ENCODE data around the gene RIMKLB.
"Not testable (repeated sequence)": the region's sequence is repeated elsewhere in the genome, so short reads cannot be mapped to it uniquely, and the experiment has no call there.

The RIMKLB gene

DNA sequence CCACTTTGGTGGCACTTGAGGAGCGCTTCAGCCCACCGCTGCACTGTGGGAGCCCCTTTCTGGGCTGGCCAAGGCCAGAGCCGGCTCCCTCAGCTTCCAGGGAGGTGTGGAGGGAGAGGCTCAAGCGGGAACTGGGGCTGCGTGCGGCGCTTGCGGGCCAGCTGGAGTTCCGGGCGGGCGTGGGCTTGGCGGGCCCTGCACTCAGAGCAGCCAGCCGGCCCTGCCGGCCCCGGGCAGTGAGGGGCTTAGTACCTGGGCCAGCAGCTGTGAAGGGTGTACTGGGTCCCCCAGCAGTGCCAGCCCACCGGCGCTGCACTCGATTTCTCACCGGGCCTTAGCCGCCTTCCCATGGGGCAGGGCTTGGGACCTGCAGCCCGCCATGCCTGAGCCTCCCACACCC lies 96.8 kb downstream of the RIMKLB start:
- H3K36me3 ChIP-seq (ENCODE audit: control insufficient read depth, insufficient read depth, low read length) = peaks cover 44% of the 10 kb centered on the region
- H3K27me3 ChIP-seq (ENCODE audit: control insufficient read depth, insufficient read depth, low read length) = not testable (repeated sequence)

DNA sequence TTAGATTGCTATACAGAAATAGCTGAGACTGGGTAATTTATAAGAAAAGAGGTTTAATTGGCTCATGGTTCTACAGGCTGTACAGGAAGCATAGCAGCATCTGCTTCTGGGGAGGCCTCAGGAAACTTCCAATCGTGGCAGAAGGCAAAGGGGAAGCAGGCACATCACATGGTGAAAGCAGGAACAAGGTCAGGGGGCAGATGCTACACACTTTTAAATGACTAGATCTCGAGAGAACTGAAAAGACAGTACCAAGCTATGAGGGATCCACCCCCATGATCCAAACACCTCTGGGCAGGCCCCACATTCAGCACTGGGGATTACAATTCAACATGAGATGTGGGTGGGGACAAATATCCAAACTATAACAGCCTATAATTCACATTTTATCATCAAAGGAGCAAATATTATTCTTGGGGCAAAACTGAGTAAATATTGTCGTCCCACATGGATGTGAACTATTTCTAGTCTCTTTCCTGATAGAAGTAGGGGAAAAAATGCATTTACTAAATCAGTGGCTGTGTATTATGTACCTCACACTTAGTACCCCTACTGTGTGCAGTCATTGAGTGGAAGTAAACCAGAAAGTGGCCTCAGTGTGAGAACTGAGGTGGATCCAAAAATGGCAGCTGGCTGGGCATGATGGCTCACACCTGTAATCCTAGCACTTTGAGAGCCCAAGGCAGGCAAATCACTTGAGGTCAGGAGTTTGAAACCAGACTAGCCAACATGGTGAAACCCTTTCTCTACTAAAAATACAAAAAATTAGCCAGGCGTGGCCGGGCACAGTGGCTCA lies 99.2 kb downstream of the RIMKLB start:
- Histone ChIP-seq H3K4me3 (ENCODE audit: low read depth, low read length) (no peak overlapping the region), H3K9ac (ENCODE audit: low read length) (no peak overlapping the region), H3K27me3 (ENCODE audit: control insufficient read depth, insufficient read depth, low read length) (no peaks in the 10 kb centered on the region), H3K27ac (ENCODE audit: low read depth, low read length) (peak overlapping the region; percentile 84; the same call in 1 of the 2 replicates), H3K36me3 (ENCODE audit: control insufficient read depth, insufficient read depth, low read length) (peaks cover 30% of the 10 kb centered on the region), H3K4me1 (ENCODE audit: control insufficient read depth, insufficient read depth, low read length) (no peaks in the 10 kb centered on the region), H3K9me3 (ENCODE audit: control insufficient read depth, insufficient read depth, low read depth, low read length) (peaks cover 17% of the 10 kb centered on the region)

More for the DNA sequence above, 96.8 kb downstream of the RIMKLB start:
- peaks cover 14% of the 10 kb centered on the region for H3K9me3 ChIP-seq (ENCODE audit: control insufficient read depth, insufficient read depth, low read depth, low read length)
- not testable (repeated sequence) for H3K27ac ChIP-seq (ENCODE audit: low read depth, low read length); H3K4me3 ChIP-seq (ENCODE audit: low read depth, low read length); H3K4me1 ChIP-seq (ENCODE audit: control insufficient read depth, insufficient read depth, low read length); H3K9ac ChIP-seq (ENCODE audit: low read length)

DNA sequence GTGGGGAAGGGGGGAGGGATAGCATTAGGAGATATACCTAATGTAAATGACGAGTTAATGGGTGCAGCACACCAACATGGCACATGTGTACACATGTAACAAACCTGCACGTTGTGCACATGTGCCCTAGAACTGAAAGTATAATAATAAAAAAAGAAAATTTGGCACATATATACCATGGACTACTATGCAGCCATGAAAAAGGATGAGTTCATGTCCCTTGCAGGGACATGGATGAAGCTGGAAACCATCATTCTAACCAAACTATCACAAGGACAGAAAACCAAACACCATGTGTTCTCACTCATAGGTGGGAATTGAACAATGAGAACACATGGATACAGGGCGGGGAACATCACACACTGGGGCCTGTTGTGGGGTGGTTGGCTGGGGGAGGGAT lies 103.4 kb downstream of the RIMKLB start:
- not testable (repeated sequence) for H3K9ac ChIP-seq (ENCODE audit: low read length); H3K4me3 ChIP-seq (ENCODE audit: low read depth, low read length); H3K36me3 ChIP-seq (ENCODE audit: control insufficient read depth, insufficient read depth, low read length); H3K9me3 ChIP-seq (ENCODE audit: control insufficient read depth, insufficient read depth, low read depth, low read length); H3K27me3 ChIP-seq (ENCODE audit: control insufficient read depth, insufficient read depth, low read length); H3K27ac ChIP-seq (ENCODE audit: low read depth, low read length)
- peaks cover 13% of the 10 kb centered on the region; the same call in 1 of the 2 replicates for H3K4me1 ChIP-seq (ENCODE audit: control insufficient read depth, insufficient read depth, low read length)

DNA sequence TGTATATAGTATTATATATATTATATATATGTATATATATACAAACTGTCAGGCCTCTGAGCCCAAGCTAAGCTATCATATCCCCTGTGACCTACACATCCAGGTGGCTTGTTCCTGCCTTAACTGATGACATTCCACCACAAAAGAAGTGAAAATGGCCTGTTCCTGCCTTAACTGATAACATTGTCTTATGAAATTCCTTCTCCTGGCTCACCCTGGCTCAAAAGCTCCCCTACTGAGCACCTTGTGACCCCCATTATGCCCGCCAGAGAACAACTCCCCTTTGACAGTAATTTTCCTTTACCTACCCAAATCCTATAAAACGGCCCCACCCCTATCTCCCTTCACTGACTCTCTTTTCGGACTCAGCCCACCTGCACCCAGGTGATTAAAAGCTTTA lies 107.0 kb downstream of the RIMKLB start:
- Histone ChIP-seq H3K4me3 (ENCODE audit: low read depth, low read length) (peak overlapping the region; percentile 67; the same call in 1 of the 2 replicates), H3K4me1 (ENCODE audit: control insufficient read depth, insufficient read depth, low read length) (peaks cover 13% of the 10 kb centered on the region; the same call in 1 of the 2 replicates), H3K9ac (ENCODE audit: low read length) (peak overlapping the region; percentile 95), H3K27ac (ENCODE audit: low read depth, low read length) (peak overlapping the region; percentile 26; the same call in 1 of the 2 replicates)
- not testable (repeated sequence) for H3K36me3 ChIP-seq (ENCODE audit: control insufficient read depth, insufficient read depth, low read length); H3K27me3 ChIP-seq (ENCODE audit: control insufficient read depth, insufficient read depth, low read length); H3K9me3 ChIP-seq (ENCODE audit: control insufficient read depth, insufficient read depth, low read depth, low read length)

DNA sequence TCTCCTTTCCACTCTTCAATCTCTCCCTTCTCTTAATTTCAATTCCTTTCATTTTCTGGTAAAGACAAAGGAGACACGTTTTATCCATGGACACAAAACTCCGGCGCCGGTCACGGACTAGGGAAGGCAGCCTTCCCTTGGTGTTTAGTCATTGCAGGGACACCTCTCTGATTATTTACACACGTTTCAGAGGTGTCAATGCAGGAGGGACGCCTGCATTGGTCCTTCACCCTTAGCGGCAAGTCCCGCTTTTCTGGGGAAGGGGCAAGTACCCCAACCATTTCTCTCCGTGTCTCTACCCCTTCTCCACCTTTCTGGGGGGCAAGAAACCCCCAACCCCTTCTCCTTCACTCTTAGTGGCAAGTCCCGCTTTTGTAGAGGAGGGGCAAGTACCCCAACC lies 107.7 kb downstream of the RIMKLB start:
- H3K27me3 ChIP-seq (ENCODE audit: control insufficient read depth, insufficient read depth, low read length); H3K36me3 ChIP-seq (ENCODE audit: control insufficient read depth, insufficient read depth, low read length); H3K9me3 ChIP-seq (ENCODE audit: control insufficient read depth, insufficient read depth, low read depth, low read length): not testable (repeated sequence)
- Histone ChIP-seq H3K4me1 (ENCODE audit: control insufficient read depth, insufficient read depth, low read length) (peaks cover 19% of the 10 kb centered on the region), H3K27ac (ENCODE audit: low read depth, low read length) (peak overlapping the region; percentile 87; the same call in 1 of the 2 replicates), H3K9ac (ENCODE audit: low read length) (peak overlapping the region; percentile 95), H3K4me3 (ENCODE audit: low read depth, low read length) (peak overlapping the region; percentile 67)

DNA sequence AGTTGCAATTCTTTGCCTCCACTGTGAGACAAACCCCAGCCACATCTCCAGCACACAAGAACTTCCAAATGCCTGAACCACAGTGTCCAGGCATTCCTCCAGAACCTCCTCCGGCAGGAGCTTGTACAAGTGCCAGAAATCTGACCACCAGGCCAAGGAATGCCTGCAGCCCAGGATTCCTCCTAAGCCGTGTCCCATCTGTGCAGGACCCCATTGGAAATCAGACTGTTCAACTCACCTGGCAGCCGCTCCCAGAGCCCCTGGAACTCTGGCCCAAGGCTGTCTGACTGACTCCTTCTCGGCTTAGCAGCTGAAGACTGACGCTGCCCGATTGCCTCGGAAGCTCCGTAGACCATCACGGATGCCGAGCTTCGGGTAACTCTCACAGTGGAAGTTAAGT lies 109.3 kb downstream of the RIMKLB start:
- Histone ChIP-seq H3K9ac (ENCODE audit: low read length) (peak overlapping the region; percentile 95), H3K27ac (ENCODE audit: low read depth, low read length) (peak overlapping the region; percentile 75; the same call in 1 of the 2 replicates), H3K4me1 (ENCODE audit: control insufficient read depth, insufficient read depth, low read length) (peaks cover 25% of the 10 kb centered on the region), H3K4me3 (ENCODE audit: low read depth, low read length) (peak overlapping the region; percentile 59; the same call in 1 of the 2 replicates)
- H3K9me3 ChIP-seq (ENCODE audit: control insufficient read depth, insufficient read depth, low read depth, low read length); H3K36me3 ChIP-seq (ENCODE audit: control insufficient read depth, insufficient read depth, low read length); H3K27me3 ChIP-seq (ENCODE audit: control insufficient read depth, insufficient read depth, low read length): not testable (repeated sequence)

DNA sequence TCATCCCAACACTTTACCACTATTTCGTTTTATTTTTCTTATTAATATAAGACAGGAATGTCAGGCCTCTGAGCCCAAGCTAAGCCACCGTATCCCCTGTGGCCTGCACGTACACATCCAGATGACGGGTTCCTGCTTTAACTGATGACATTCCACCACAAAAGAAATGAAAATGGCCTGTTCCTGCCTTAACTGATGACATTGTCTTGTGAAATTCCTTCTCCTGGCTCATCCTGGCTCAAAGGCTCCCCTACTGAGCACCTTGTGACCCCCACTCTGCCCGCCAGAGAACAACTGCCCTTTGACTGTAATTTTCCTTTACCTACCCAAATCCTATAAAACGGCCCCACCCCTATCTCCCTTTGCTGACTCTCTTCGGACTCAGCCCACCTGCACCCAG lies 112.3 kb downstream of the RIMKLB start:
- not testable (repeated sequence) for H3K36me3 ChIP-seq (ENCODE audit: control insufficient read depth, insufficient read depth, low read length); H3K9me3 ChIP-seq (ENCODE audit: control insufficient read depth, insufficient read depth, low read depth, low read length); H3K27me3 ChIP-seq (ENCODE audit: control insufficient read depth, insufficient read depth, low read length)
- peak overlapping the region; percentile 85 for H3K27ac ChIP-seq (ENCODE audit: low read depth, low read length)
- H3K4me1 ChIP-seq (ENCODE audit: control insufficient read depth, insufficient read depth, low read length) = peaks cover 21% of the 10 kb centered on the region
- H3K9ac ChIP-seq (ENCODE audit: low read length) = peak overlapping the region; percentile 76
- peak overlapping the region; percentile 33; the same call in 1 of the 2 replicates for H3K4me3 ChIP-seq (ENCODE audit: low read depth, low read length)

DNA sequence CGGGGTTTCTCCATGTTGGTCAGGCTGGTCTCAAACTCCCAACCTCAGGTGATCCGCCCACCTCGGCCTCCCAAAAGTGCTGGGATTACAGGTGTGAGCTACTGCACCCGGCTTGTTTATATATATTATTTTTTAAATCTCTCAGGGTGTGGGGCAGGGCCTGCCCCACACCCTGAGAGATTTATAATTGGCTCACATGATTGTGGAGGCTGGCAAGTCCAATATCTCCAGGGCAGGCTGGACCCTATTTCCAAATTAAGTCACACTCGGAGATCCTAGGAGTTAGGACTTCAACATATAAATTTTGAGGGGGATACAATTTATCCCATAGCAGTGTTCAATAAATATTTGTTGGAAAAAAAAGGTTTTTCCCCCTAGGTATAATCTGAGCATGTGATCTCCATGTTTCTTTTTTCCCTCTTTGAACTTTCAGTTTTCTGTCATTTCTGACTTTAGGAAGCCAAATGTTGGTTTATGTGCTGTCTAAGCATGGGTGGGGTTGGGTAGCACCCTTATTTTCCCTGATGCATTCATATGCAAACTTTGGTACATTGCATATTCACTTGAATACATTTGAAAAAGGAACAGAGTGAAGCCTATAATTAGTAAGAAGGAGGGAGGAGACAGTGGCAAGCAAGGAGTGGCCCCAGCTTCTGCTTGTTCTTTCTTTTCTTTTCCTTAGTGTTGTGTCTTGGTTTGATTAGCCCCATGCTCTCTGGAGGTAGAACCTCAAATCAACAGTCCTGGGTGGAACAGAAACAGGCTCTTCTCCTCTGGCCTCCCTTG lies 116.0 kb downstream of the RIMKLB start:
- peak overlapping the region; percentile 12 for H3K27ac ChIP-seq (ENCODE audit: low read depth, low read length)
- H3K4me1 ChIP-seq (ENCODE audit: control insufficient read depth, insufficient read depth, low read length) = peaks cover 28% of the 10 kb centered on the region
- no peaks in the 10 kb centered on the region for H3K27me3 ChIP-seq (ENCODE audit: control insufficient read depth, insufficient read depth, low read length)
- no peaks in the 10 kb centered on the region for H3K9me3 ChIP-seq (ENCODE audit: control insufficient read depth, insufficient read depth, low read depth, low read length)
- H3K36me3 ChIP-seq (ENCODE audit: control insufficient read depth, insufficient read depth, low read length) = no peaks in the 10 kb centered on the region
- H3K4me3 ChIP-seq (ENCODE audit: low read depth, low read length) = no peak overlapping the region
- no peak overlapping the region for H3K9ac ChIP-seq (ENCODE audit: low read length)

DNA sequence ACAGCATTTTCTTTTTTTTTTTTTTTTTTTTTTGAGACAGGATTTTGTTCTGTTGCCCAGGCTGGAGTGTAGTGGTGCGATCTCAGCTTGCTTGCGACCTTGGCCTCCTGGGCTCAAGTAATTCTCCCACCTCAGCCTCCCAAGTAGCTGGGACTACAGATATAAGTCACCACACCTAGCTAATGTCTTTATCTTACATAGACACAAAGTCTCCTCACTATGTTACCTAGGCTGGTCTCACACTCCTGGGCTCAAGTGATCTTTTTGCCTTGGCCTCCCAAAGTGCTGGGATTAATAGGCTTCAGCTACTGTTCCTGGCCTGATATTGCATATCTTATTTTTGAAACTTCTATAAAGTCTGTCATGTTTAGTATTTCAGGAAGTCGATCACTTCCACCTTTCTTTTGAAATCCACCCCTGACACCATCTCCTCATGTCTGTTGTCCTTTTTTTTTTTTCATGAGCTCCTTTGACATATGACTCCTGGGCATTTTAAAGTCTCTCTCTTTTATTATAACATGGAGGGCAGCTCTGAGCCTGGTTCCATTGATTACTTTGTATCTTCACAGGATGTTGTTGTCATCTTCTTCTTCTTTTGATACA lies 118.8 kb downstream of the RIMKLB start:
- peaks cover 27% of the 10 kb centered on the region for H3K4me1 ChIP-seq (ENCODE audit: control insufficient read depth, insufficient read depth, low read length)
- H3K27ac ChIP-seq (ENCODE audit: low read depth, low read length) = no peak overlapping the region
- H3K4me3 ChIP-seq (ENCODE audit: low read depth, low read length) = no peak overlapping the region
- no peaks in the 10 kb centered on the region for H3K9me3 ChIP-seq (ENCODE audit: control insufficient read depth, insufficient read depth, low read depth, low read length)
- H3K36me3 ChIP-seq (ENCODE audit: control insufficient read depth, insufficient read depth, low read length) = no peaks in the 10 kb centered on the region
- no peak overlapping the region for H3K9ac ChIP-seq (ENCODE audit: low read length)
- H3K27me3 ChIP-seq (ENCODE audit: control insufficient read depth, insufficient read depth, low read length) = no peaks in the 10 kb centered on the region

DNA sequence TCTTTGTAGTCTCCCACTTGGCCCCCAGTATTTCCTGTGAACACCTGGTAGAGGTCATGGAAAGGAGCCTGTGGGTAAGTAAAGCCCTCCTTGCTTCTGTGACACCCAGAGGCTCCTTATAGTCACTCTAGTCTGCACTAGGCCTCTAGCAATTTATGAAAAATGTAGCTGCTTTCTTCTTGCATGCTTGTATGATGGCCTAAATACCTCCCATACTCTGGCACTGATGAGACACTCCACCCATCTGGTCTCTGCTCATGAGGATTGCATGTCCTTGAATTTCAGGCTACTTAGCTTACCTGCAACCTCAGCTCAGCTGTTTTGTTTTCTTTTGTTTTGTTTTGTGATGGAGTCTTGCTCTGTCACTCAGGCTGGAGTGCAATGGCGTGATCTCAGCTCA lies 120.1 kb downstream of the RIMKLB start:
- Histone ChIP-seq H3K4me1 (ENCODE audit: control insufficient read depth, insufficient read depth, low read length) (peaks cover 36% of the 10 kb centered on the region), H3K36me3 (ENCODE audit: control insufficient read depth, insufficient read depth, low read length) (no peaks in the 10 kb centered on the region), H3K27me3 (ENCODE audit: control insufficient read depth, insufficient read depth, low read length) (no peaks in the 10 kb centered on the region), H3K4me3 (ENCODE audit: low read depth, low read length) (no peak overlapping the region), H3K9ac (ENCODE audit: low read length) (no peak overlapping the region), H3K27ac (ENCODE audit: low read depth, low read length) (no peak overlapping the region), H3K9me3 (ENCODE audit: control insufficient read depth, insufficient read depth, low read depth, low read length) (no peaks in the 10 kb centered on the region)

DNA sequence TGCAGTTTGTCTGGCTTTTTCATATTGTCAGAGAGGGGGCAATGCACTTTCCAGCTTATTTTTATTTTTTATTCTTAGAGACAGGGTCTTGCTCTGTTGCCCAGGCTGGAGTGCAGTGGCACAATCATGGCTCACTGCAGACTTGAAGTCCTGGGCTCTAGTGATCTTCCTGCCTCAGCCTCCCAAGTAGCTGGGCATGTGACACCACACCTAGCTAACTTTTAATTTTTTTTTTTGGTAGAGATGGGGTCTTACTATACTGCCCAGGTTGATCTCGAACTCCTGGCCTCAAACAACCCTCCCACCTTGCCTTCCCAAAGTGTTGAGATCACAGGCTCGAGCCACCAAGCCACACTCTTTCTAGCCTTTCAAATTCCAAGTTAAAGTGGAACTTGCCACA lies 120.7 kb downstream of the RIMKLB start:
- Histone ChIP-seq H3K9ac (ENCODE audit: low read length) (no peak overlapping the region), H3K27me3 (ENCODE audit: control insufficient read depth, insufficient read depth, low read length) (no peaks in the 10 kb centered on the region), H3K9me3 (ENCODE audit: control insufficient read depth, insufficient read depth, low read depth, low read length) (no peaks in the 10 kb centered on the region), H3K4me3 (ENCODE audit: low read depth, low read length) (no peak overlapping the region), H3K36me3 (ENCODE audit: control insufficient read depth, insufficient read depth, low read length) (no peaks in the 10 kb centered on the region), H3K27ac (ENCODE audit: low read depth, low read length) (0 out of 2 replicates have a peak overlapping the region, but pooled peaks have one; percentile 25), H3K4me1 (ENCODE audit: control insufficient read depth, insufficient read depth, low read length) (peaks cover 42% of the 10 kb centered on the region)
